Ovary (tissue), 10 donors: ENCODE data around the gene AP1G2. TPM values are rescaled to one million over a fixed set of nuclear protein-coding genes. Genes with fewer than 3 reads are reported as not detected.

Experiments
- DNase-seq, 5 donors: peaks; one replicate each; pipeline ENCODE4 v3.0.0-alpha.2; 2019 to 2020
- H3K27ac ChIP-seq, 2 donors: fragments of 200-600 bp; one replicate each; pipeline versions ENCODE4 v1.5.1 to v1.8.0; 2019 to 2022
- H3K27me3 ChIP-seq: fragments of 200-600 bp; one replicate; pipeline ENCODE4 v1.8.0; 2022
- H3K36me3 ChIP-seq: fragments of 200-600 bp; sonication (generic); one replicate; pipeline ENCODE4 v1.5.1; 2019
- H3K4me1 ChIP-seq: one replicate; pipeline ENCODE4 v1.8.1; 2013; ENCODE audit warnings: mild to moderate bottlenecking, moderate library complexity; ENCODE audit not compliant: insufficient read depth
- H3K4me3 ChIP-seq: fragments of 200-600 bp; sonication (generic); one replicate; pipeline ENCODE4 v1.5.1; 2017
- H3K9me3 ChIP-seq, 2 donors: fragments of 200-600 bp in 1 of 2; sonication (generic) in 1 of 2; one replicate each; pipeline versions ENCODE4 v1.5.1 to v1.8.1; 2013 to 2019; ENCODE audit warnings: mild to moderate bottlenecking in 1 of 2, moderate library complexity in 1 of 2
- EP300 ChIP-seq: sonication (generic); formaldehyde crosslinking; IDR thresholded peaks from one replicate; pipeline ENCODE4 v1.6.1; 2017; ENCODE audit warnings: antibody characterized with exemption
- POLR2A ChIP-seq: fragments of 450-650 bp; IDR thresholded peaks from one replicate; pipeline ENCODE4 v1.6.1; 2017; ENCODE audit warnings: antibody characterized with exemption, mild to moderate bottlenecking, moderate library complexity
- WGBS, 3 donors: extraction: QIAGEN DNeasy Blood & Tissue Kit in 1 of 3; methylation state at CpG; one replicate each; pipeline versions ENCODE4 v1.1.5 to v1.1.7; 2013 to 2017; 5-methylcytosine and 5-hydroxymethylcytosine counted together
- intact Hi-C, 4 donors: fragments of 100-400 bp; cut with DNase I; formaldehyde crosslinking; loops; one replicate each; pipeline versions ENCODE4 v1.11.0 to v1.15.1; 2022 to 2023
- long read RNA-seq, 3 donors: library from polyadenylated mRNA in 2 of 3; unstranded in 2 of 3; transcript quantifications; one replicate each; pipeline ENCODE4 v2.0.0 and lab custom pipeline, GENCODE V29; 2021 to 2026
- polyA plus RNA-seq, 2 donors: library from polyadenylated mRNA; stranded (reverse); fragments of 200-250 nt in 1 of 2; fragments of 350-450 nt in 1 of 2; fragmentation: Illumina TruSeq in 1 of 2; extraction: RNeasy Lipid Tissue Mini Kit (QIAGEN cat#74804) in 1 of 2; gene quantifications; one replicate each; pipeline ENCODE4 v1.2.3, GENCODE V29; 2013 to 2014
- total RNA-seq, 7 donors: library from RNA; depleted of rRNA in 2 of 7; stranded (reverse); fragments of >200 nt in 2 of 7; fragmentation: NEBNext Ultra II Directional in 3 of 7; extraction: Animal tissue kit (Norgen Biotek cat#: 25700) in 3 of 7; gene quantifications; one replicate each; pipeline versions ENCODE4 v1.1.0 to v1.2.4, GENCODE V29; 2016 to 2023
- TF ChIP-seq, protein P1 (sequence below), 3 donors: fragments of 450-650 bp in 2 of 3; fragments of 200-600 bp in 1 of 3; IDR thresholded peaks; one replicate each; pipeline versions ENCODE4 v1.5.1 to v1.8.0; 2016 to 2022; ENCODE audit warnings: antibody characterized with exemption in 3 of 3, mild to moderate bottlenecking in 1 of 3
- donor health status: DM: no; HTN: no; CAD: no; lungs with moderate emphysema.
- donor health status: DM: no; HTN: no; CAD: no.
- donor health status: Bipolar disorder and iron deficiency.
- donor health status: DM: yes; HTN: yes; CAD: no.
- donor health status: DM: no; HTN: no; CAD: no.
- donor health status: DM: yes; HTN: yes; CAD: no.

The AP1G2 gene, protein sequence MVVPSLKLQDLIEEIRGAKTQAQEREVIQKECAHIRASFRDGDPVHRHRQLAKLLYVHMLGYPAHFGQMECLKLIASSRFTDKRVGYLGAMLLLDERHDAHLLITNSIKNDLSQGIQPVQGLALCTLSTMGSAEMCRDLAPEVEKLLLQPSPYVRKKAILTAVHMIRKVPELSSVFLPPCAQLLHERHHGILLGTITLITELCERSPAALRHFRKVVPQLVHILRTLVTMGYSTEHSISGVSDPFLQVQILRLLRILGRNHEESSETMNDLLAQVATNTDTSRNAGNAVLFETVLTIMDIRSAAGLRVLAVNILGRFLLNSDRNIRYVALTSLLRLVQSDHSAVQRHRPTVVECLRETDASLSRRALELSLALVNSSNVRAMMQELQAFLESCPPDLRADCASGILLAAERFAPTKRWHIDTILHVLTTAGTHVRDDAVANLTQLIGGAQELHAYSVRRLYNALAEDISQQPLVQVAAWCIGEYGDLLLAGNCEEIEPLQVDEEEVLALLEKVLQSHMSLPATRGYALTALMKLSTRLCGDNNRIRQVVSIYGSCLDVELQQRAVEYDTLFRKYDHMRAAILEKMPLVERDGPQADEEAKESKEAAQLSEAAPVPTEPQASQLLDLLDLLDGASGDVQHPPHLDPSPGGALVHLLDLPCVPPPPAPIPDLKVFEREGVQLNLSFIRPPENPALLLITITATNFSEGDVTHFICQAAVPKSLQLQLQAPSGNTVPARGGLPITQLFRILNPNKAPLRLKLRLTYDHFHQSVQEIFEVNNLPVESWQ
- 100 to 1,000 TPM in 3 of 7 donors, 10 to 100 TPM in 4; 76.3 to 129 (median 92.8) TPM for total RNA-seq
- 10 to 100 TPM; 32.0 to 80.4 TPM for polyA plus RNA-seq
- long read RNA-seq, donor 1, transcript AP1G2-202 (22 exons, 2,609 nt), result major isoform, 22 of 186 reads
- long read RNA-seq, donor 1, partial matches to known transcripts, result 20 of 186 reads
- long read RNA-seq, donor 1, other reads (novel, unspliced or antisense), result 139 of 186 reads
- long read RNA-seq, donor 2, partial matches to known transcripts, result 14 of 18 reads
- long read RNA-seq, donor 2, other reads (novel, unspliced or antisense), result 0 of 18 reads
- long read RNA-seq, donor 3, transcript AP1G2-202 (22 exons, 2,609 nt), result major isoform, 7 of 110 reads
- long read RNA-seq, donor 3, partial matches to known transcripts, result 9 of 110 reads
- long read RNA-seq, donor 3, other reads (novel, unspliced or antisense), result 92 of 110 reads

DNA sequence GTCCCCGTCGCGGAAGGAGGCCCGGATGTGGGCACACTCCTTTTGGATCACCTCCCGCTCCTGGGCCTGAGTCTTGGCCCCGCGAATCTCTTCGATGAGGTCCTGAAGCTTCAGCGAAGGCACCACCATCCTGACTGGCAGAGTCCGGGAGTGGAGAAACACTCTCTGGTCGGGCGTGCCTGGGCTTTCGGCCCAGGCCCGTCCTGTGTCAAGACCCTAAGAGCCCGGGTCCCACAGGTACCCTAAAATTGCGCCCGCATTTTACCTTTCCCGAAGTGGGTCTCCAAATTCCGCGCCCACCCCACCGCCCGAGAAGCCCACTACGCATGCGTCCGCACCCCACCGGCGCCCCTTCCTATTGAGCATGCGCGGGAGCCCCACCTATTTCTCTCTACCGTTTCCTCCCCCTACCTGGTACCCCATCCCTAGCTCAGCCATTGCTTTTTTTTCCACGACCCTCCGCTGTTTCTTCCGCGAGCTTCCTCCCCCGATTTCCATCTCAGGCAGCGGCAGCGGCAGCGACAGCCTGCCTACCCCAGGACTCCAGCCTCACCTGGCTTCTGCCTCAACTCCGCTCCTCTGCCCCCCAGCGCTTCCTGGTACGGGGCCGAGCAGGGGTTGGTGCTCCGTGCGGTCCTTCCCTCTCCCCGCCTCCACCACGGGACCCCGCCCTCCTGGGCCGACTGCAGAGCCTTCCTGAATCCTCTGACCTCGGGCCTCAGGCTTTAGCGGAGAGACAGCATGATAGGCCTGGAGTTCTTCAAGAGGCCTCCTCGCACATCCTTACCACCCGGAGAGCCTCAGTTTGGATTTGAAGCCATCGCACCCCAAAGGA, at the start of gene AP1G2:
Gene AP1G2 (minus strand): TSS at position 606 of the 835 bp plus-strand sequence. CDS start 477 bp downstream, at position 129.
- Histone ChIP-seq H3K27ac (peak within 1 kb of the TSS; percentile 75 to 81), H3K27me3 (no peaks in the 10 kb centered on the region), H3K36me3 (no peaks in the 10 kb centered on the region), H3K4me3 (peak within 1 kb of the TSS; percentile 73), H3K4me1 (no peaks in the 10 kb centered on the region), H3K9me3 (no peaks in the 10 kb centered on the region)
- TF ChIP-seq POLR2A, result peak; percentile 63
- no peak for TF ChIP-seq EP300
- WGBS, 3 donors, result 1 to 2% (median 1%) methylated on average over 51 to 53 of the region's 53 CpGs
- peak; percentile 92 to 95 (median 92) for DNase-seq
- intact Hi-C loops, result loop anchor here in 1 of 4 donors (10.0 kb wide), 1 partner anchor 243 kb away; the partner anchor contains the start of gene PABPN1

DNA sequence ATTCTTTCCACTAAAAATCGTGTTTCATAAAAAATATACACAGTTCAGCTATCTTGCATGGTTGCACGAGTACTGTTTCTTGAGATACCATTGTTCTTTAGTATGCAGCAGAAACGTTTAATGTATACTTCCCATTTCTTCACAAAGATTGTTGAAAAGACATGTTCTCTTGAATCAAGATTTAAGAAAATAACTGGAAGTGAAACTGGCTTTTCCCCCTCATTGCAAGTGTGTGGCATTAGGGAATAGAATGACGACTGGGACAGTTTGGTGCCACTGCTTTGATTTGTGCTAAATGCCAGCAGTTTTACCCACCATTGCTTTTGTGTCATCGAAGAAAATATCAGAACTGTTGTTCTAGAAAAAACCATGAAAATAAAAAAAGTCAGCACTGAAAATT, 48.3 kb upstream of the AP1G2 start:
- intact Hi-C loops, result no loop called here
- 67 to 78% (median 71%) methylated on average over 5 of the region's 5 CpGs for WGBS, 3 donors
- DNase-seq, result no peak
- Histone ChIP-seq H3K4me1 (no peaks in the 10 kb centered on the region), H3K36me3 (no peaks in the 10 kb centered on the region), H3K27ac (no peak overlapping the region), H3K9me3 (no peaks in the 10 kb centered on the region), H3K27me3 (no peaks in the 10 kb centered on the region), H3K4me3 (no peak overlapping the region)
- TF ChIP-seq, protein P1, sequence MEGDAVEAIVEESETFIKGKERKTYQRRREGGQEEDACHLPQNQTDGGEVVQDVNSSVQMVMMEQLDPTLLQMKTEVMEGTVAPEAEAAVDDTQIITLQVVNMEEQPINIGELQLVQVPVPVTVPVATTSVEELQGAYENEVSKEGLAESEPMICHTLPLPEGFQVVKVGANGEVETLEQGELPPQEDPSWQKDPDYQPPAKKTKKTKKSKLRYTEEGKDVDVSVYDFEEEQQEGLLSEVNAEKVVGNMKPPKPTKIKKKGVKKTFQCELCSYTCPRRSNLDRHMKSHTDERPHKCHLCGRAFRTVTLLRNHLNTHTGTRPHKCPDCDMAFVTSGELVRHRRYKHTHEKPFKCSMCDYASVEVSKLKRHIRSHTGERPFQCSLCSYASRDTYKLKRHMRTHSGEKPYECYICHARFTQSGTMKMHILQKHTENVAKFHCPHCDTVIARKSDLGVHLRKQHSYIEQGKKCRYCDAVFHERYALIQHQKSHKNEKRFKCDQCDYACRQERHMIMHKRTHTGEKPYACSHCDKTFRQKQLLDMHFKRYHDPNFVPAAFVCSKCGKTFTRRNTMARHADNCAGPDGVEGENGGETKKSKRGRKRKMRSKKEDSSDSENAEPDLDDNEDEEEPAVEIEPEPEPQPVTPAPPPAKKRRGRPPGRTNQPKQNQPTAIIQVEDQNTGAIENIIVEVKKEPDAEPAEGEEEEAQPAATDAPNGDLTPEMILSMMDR (IDR thresholded peaks at IDR 0.05), result no peak
- TF ChIP-seq EP300, result no peak
- TF ChIP-seq POLR2A, result no peak

DNA sequence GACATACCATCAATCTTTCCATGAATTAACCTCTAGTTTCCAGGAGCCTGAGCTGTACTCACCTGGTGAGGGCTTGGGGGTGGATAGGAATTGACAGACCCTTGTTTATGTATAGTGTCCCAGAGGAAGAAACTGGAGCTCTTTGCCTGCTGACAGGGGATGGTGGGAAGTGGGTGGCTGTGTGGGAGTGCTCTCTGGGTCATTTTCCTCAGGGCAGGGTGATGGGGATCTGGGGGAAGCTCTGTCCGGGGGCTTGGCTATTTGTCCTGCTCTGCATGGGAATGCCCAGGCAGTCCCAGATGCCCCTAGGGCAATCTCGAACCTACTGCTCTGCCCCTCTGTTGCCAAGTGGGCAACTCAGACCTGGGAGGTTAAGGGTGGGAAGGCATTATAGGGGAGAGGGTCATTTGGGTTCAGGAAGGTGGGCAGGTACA, 46.8 kb upstream of the AP1G2 start:
- no peak overlapping the region for H3K4me3 ChIP-seq
- intact Hi-C loops, result no loop called here
- TF ChIP-seq POLR2A, result no peak
- TF ChIP-seq EP300, result no peak
- TF ChIP-seq, protein P1 (IDR thresholded peaks at IDR 0.05), result no peak
- H3K27me3 ChIP-seq, result no peaks in the 10 kb centered on the region
- H3K36me3 ChIP-seq, result no peaks in the 10 kb centered on the region
- H3K4me1 ChIP-seq, result no peaks in the 10 kb centered on the region
- WGBS, 3 donors, result 64 to 74% (median 74%) methylated on average over 2 of the region's 2 CpGs
- DNase-seq, result no peak
- no peak overlapping the region for H3K27ac ChIP-seq
- no peaks in the 10 kb centered on the region for H3K9me3 ChIP-seq

DNA sequence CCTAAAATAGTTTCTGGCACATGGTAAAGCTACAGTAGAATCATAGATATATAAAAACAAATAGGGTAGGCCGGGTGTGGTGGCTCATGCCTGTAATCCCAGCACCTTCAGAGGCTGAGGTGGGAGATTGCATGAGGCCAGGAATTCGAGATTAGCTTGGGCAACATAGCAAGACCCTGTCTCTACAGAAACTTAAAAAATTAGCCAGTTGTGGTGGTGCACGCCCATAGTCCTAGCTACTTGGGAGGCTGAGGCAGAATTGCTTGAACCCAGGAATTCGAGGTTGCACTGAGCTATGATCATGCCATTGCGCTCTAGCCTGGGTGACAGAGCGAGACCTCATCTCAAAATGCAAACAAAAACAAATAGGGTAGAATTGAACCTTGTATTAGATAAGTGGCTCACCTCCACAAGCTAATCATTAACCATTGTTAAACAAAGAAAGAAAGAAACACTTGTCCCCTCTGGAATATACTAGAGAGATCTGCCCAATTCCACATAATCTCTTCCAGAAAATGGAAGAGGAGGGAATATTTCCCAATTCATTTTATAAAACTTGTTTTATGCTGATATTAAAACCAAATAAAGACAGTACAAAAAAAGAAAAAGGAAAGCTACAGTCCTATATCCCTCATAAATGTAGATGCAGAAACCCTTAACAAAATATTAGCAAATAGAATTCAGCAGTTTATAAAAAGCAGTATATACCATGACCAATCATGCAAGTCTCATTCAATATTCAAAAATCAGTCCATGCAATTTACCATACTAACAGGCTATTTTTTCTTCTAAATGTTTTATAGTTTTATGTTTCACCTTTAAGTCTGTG, 45.9 kb upstream of the AP1G2 start:
- Histone ChIP-seq H3K9me3 (no peaks in the 10 kb centered on the region), H3K27ac (no peak overlapping the region), H3K4me1 (no peaks in the 10 kb centered on the region), H3K4me3 (no peak overlapping the region), H3K36me3 (no peaks in the 10 kb centered on the region), H3K27me3 (no peaks in the 10 kb centered on the region)
- no peak for DNase-seq
- WGBS, 3 donors, result 92 to 94% (median 92%) methylated on average over 6 of the region's 6 CpGs
- TF ChIP-seq, protein P1 (IDR thresholded peaks at IDR 0.05), result no peak
- TF ChIP-seq POLR2A, result no peak
- intact Hi-C loops, result no loop called here
